Measurements from ENCODE around the gene MRPS16.

The MRPS16 gene

DNA sequence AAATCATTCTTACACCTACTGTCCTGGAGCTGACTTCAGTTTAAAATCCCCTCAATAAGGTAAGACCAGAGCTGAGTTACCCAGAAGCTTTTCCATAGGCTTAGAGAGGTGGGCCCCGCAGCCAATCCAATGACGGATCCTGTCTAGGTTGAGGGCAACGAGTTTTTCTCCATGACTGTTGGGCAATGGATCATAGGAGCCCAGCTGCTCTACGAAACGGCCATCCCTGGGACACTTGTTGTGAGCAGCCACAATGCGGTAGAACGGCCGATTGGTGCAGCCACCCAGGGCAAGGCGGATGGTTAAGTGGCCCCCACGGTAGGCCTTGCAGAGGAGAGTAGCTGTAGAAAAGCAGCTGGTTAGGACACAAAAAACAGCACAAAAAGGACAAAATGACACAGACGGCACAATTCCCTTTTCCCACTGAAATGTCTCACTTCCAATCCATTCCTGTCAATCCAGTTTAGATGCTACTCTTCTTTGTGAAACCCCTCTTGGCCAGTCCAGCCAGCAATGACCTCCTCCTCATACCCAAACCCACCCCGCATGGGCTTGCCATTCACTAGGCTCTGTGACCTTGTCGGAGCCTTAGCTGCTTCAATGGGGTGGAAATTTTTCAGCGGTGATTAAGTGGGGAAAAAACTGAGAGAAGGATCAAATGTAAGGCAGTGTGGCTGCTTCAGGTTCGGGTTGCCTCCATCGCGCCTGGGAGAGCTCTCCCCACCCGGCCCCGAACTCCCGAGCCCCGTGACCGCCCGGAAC is 580 bp downstream of the MRPS16 start:
- peak overlapping the region; percentile 97 for H3K4me3 ChIP-seq (ENCODE audit: insufficient read depth, low read length, poor library complexity, severe bottlenecking)
- no peaks in the 10 kb centered on the region for H4K20me1 ChIP-seq (ENCODE audit: low read depth, low read length)
- H3K79me2 ChIP-seq (ENCODE audit: insufficient read depth, low read length): peaks cover 45% of the 10 kb centered on the region
- peak overlapping the region; percentile 45 for H2AFZ ChIP-seq (ENCODE audit: low read depth, low read length, severe bottlenecking)
- H3K9me3 ChIP-seq (ENCODE audit: insufficient read depth, low read length): no peaks in the 10 kb centered on the region
- H3F3A ChIP-seq (ENCODE audit: insufficient read depth): peaks cover 33% of the 10 kb centered on the region
- TF ChIP-seq, protein P1, sequence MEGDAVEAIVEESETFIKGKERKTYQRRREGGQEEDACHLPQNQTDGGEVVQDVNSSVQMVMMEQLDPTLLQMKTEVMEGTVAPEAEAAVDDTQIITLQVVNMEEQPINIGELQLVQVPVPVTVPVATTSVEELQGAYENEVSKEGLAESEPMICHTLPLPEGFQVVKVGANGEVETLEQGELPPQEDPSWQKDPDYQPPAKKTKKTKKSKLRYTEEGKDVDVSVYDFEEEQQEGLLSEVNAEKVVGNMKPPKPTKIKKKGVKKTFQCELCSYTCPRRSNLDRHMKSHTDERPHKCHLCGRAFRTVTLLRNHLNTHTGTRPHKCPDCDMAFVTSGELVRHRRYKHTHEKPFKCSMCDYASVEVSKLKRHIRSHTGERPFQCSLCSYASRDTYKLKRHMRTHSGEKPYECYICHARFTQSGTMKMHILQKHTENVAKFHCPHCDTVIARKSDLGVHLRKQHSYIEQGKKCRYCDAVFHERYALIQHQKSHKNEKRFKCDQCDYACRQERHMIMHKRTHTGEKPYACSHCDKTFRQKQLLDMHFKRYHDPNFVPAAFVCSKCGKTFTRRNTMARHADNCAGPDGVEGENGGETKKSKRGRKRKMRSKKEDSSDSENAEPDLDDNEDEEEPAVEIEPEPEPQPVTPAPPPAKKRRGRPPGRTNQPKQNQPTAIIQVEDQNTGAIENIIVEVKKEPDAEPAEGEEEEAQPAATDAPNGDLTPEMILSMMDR (IDR thresholded peaks at IDR 0.05; ENCODE audit: insufficient read depth, low read length, poor library complexity, severe bottlenecking): no peak
- no peak for TF ChIP-seq EZH2phosphoT487 (conservative IDR thresholded peaks at IDR 0.05; ENCODE audit: low read length)
- peak overlapping the region; percentile 98 for H3K9ac ChIP-seq (ENCODE audit: low read length)
- H3K27me3 ChIP-seq (ENCODE audit: low read length): no peaks in the 10 kb centered on the region
- H3K9me2 ChIP-seq (replicated peaks; ENCODE audit: insufficient read depth, low read length): no peaks in the 10 kb centered on the region
- H3K36me3 ChIP-seq (ENCODE audit: low read length): peaks cover 4% of the 10 kb centered on the region; the same call in 1 of the 2 replicates
- peak overlapping the region; percentile 73 for H3K27ac ChIP-seq (ENCODE audit: low read depth, low read length)
- H3K4me2 ChIP-seq (ENCODE audit: low read depth, low read length, poor library complexity, severe bottlenecking): peak overlapping the region; percentile 89

DNA sequence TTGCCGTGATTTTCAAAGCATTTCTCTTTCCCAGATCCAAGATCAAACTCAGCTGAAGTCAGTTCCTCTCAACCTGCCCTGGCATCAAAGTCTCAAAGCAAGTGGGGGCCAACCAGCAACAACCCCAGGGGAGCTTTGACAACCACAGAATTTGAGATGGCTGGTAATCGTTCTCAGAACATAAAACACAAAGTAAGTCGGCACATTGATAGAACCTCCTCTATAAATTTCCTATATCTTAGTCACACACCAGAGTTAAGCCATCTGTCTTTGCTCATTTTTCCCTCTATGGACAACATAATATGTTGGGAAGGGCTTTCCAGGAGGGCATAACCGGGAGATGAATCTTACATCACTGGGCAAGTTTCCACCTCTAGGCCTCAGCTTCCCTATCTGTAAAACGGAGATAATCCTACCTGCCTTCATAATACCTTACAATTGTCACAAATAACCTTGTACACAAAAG is 4.2 kb downstream of the MRPS16 start:
- Histone ChIP-seq H3K36me3 (ENCODE audit: low read length) (peaks cover 27% of the 10 kb centered on the region), H4K20me1 (ENCODE audit: low read depth, low read length) (peaks cover 8% of the 10 kb centered on the region; the same call in 1 of the 2 replicates), H3K9me2 (replicated peaks; ENCODE audit: insufficient read depth, low read length) (no peaks in the 10 kb centered on the region), H3K27ac (ENCODE audit: low read depth, low read length) (peak overlapping the region; percentile 88), H2AFZ (ENCODE audit: low read depth, low read length, severe bottlenecking) (no peak overlapping the region), H3K79me2 (ENCODE audit: insufficient read depth, low read length) (peaks cover 71% of the 10 kb centered on the region), H3K4me2 (ENCODE audit: low read depth, low read length, poor library complexity, severe bottlenecking) (peak overlapping the region; percentile 93), H3F3A (ENCODE audit: insufficient read depth) (peaks cover 30% of the 10 kb centered on the region), H3K9ac (ENCODE audit: low read length) (peak overlapping the region; percentile 86), H3K4me3 (ENCODE audit: insufficient read depth, low read length, poor library complexity, severe bottlenecking) (no peak overlapping the region), H3K27me3 (ENCODE audit: low read length) (no peaks in the 10 kb centered on the region), H3K9me3 (ENCODE audit: insufficient read depth, low read length) (no peaks in the 10 kb centered on the region)
- TF ChIP-seq, protein P1 (IDR thresholded peaks at IDR 0.05; ENCODE audit: insufficient read depth, low read length, poor library complexity, severe bottlenecking): no peak
- TF ChIP-seq EZH2phosphoT487 (conservative IDR thresholded peaks at IDR 0.05; ENCODE audit: low read length): no peak

DNA sequence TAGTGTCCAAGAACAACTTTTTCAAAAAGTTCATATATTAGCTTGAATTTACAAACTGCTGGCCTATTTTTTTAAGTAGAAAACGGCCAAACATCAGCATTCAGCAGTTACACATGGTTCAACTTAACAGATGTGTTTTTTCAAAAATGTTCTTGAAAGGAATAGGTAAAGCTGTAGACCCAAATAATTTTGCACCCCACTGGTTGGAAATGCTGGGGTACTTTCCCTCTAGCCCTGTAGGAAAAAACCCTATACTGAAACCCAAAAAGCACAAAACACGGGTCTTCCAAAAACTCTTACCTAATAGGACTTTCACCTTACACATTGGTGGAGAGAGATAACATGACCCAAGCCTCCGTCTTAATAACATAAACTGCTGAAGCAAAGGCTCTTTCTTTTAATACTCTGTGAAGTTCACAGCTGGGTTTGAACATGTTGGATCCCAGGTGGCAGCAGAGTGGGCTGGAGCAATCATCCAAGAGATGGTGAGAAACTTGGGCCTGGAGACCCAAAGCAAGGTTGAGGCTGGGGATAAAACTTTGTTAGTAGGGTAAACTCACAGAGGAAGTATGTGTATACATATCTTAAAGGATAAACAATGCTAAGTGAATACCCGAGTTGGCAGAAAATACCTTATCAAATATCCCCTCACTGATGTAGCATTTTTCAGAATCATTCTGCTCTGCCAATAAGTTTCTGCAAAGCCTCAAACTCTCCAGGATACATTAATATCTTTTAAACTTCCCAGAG is 4.8 kb downstream of the MRPS16 start:
- no peaks in the 10 kb centered on the region for H3K9me3 ChIP-seq (ENCODE audit: insufficient read depth, low read length)
- peak overlapping the region; percentile 90 for H3K4me3 ChIP-seq (ENCODE audit: insufficient read depth, low read length, poor library complexity, severe bottlenecking)
- H3K36me3 ChIP-seq (ENCODE audit: low read length): peaks cover 28% of the 10 kb centered on the region
- H4K20me1 ChIP-seq (ENCODE audit: low read depth, low read length): peaks cover 8% of the 10 kb centered on the region; the same call in 1 of the 2 replicates
- TF ChIP-seq, protein P1 (IDR thresholded peaks at IDR 0.05; ENCODE audit: insufficient read depth, low read length, poor library complexity, severe bottlenecking): no peak
- no peak for TF ChIP-seq EZH2phosphoT487 (conservative IDR thresholded peaks at IDR 0.05; ENCODE audit: low read length)
- no peaks in the 10 kb centered on the region for H3K9me2 ChIP-seq (replicated peaks; ENCODE audit: insufficient read depth, low read length)
- H3K27me3 ChIP-seq (ENCODE audit: low read length): no peaks in the 10 kb centered on the region
- H3K4me2 ChIP-seq (ENCODE audit: low read depth, low read length, poor library complexity, severe bottlenecking): peak overlapping the region; percentile 93
- no peak overlapping the region for H2AFZ ChIP-seq (ENCODE audit: low read depth, low read length, severe bottlenecking)
- peaks cover 30% of the 10 kb centered on the region for H3F3A ChIP-seq (ENCODE audit: insufficient read depth)
- H3K27ac ChIP-seq (ENCODE audit: low read depth, low read length): peak overlapping the region; percentile 88
- peaks cover 67% of the 10 kb centered on the region for H3K79me2 ChIP-seq (ENCODE audit: insufficient read depth, low read length)
- peak overlapping the region; percentile 86 for H3K9ac ChIP-seq (ENCODE audit: low read length)
